GM19099 (cell line): Measurements from ENCODE around the gene NDUFS4.

ENCODE experiments used
- POLR2A ChIP-seq: IDR thresholded peaks from 3 replicates; pipeline ENCODE4 v1.6.1; 2011; ENCODE audit warnings: low read depth; ENCODE audit not compliant: insufficient read length; ENCODE audit errors: extremely low read depth

The NDUFS4 gene

GRCh38 chr5:53560028-53560427, 411 bp upstream of the NDUFS4 start:
- no peak for TF ChIP-seq POLR2A

GRCh38 chr5:53568401-53568800, 8.0 kb downstream of the NDUFS4 start:
- no peak for TF ChIP-seq POLR2A

- no peak for TF ChIP-seq POLR2A
Observed at GRCh38 chr5:53568871-53569270, 8.4 kb downstream of the NDUFS4 start.

GRCh38 chr5:53569453-53569852, 9.0 kb downstream of the NDUFS4 start:
- TF ChIP-seq POLR2A = no peak

GRCh38 chr5:53571403-53571802, 11.0 kb downstream of the NDUFS4 start:
- TF ChIP-seq POLR2A = no peak

- TF ChIP-seq POLR2A = no peak
Observed at GRCh38 chr5:53575101-53575500, 14.7 kb downstream of the NDUFS4 start.

- no peak for TF ChIP-seq POLR2A
Observed at GRCh38 chr5:53575831-53576230, 15.4 kb downstream of the NDUFS4 start.

GRCh38 chr5:53576674-53577073, 16.2 kb downstream of the NDUFS4 start:
- TF ChIP-seq POLR2A = no peak

- TF ChIP-seq POLR2A = no peak
Observed at GRCh38 chr5:53578854-53579253, 18.4 kb downstream of the NDUFS4 start.

- TF ChIP-seq POLR2A = no peak
Observed at GRCh38 chr5:53580547-53580946, 20.1 kb downstream of the NDUFS4 start.

GRCh38 chr5:53582225-53582624, 21.8 kb downstream of the NDUFS4 start:
- TF ChIP-seq POLR2A = no peak

GRCh38 chr5:53590759-53591158, 30.3 kb downstream of the NDUFS4 start:
- no peak for TF ChIP-seq POLR2A

- no peak for TF ChIP-seq POLR2A
Observed at GRCh38 chr5:53594419-53594818, 34.0 kb downstream of the NDUFS4 start.

- TF ChIP-seq POLR2A = no peak
Observed at GRCh38 chr5:53597894-53598293, 37.5 kb downstream of the NDUFS4 start.

GRCh38 chr5:53601570-53601969, 41.1 kb downstream of the NDUFS4 start:
- no peak for TF ChIP-seq POLR2A

- TF ChIP-seq POLR2A = no peak
Observed at GRCh38 chr5:53603009-53603687, 42.7 kb downstream of the NDUFS4 start.

GRCh38 chr5:53604309-53604708, 43.9 kb downstream of the NDUFS4 start:
- no peak for TF ChIP-seq POLR2A
